Stimulated activated naive CD8-positive, alpha-beta T cell treated with anti-CD3 and anti-CD28 coated beads, Interleukin-15, Interleukin-2, amounts not matched to agents 100 U/mL and 50 U/mL, for 24 hours (primary cell): ENCODE data around the gene DPYSL3.

Source experiments
- ATAC-seq: fragments of 150-1000 bp; cut with Tn5 transposase; one replicate; pipeline ENCODE4 v1.10.0; 2021
- DNase-seq: peaks from one replicate; pipeline ENCODE4 v3.0.0; 2021

Gene DPYSL3

GRCh38 chr5:147472664-147473475 lies 37.0 kb downstream of the DPYSL3 start:
- ATAC-seq (no peak), DNase-seq (no peak)

- DNase-seq (no peak), ATAC-seq (no peak)
Measured at GRCh38 chr5:147467973-147468508, 41.8 kb downstream of the DPYSL3 start.

- ATAC-seq = no peak
Measured at GRCh38 chr5:147466360-147466980, 43.4 kb downstream of the DPYSL3 start.

GRCh38 chr5:147465747-147466146 lies 44.1 kb downstream of the DPYSL3 start:
- no peak for DNase-seq
- ATAC-seq = no peak

More at GRCh38 chr5:147466360-147466980, 43.4 kb downstream of the DPYSL3 start:
- no peak for DNase-seq

GRCh38 chr5:147464211-147464610 lies 45.7 kb downstream of the DPYSL3 start:
- DNase-seq (no peak), ATAC-seq (no peak)

- ATAC-seq = no peak
- no peak for DNase-seq
Measured at GRCh38 chr5:147461915-147462314, 48.0 kb downstream of the DPYSL3 start.

- ATAC-seq (no peak), DNase-seq (no peak)
Measured at GRCh38 chr5:147460380-147460779, 49.5 kb downstream of the DPYSL3 start.

GRCh38 chr5:147458581-147458980 lies 51.3 kb downstream of the DPYSL3 start:
- no peak for ATAC-seq
- no peak for DNase-seq

- ATAC-seq (no peak), DNase-seq (no peak)
Measured at GRCh38 chr5:147455822-147456450, 53.9 kb downstream of the DPYSL3 start.

- ATAC-seq = no peak
- DNase-seq = no peak
Measured at GRCh38 chr5:147454996-147455677, 54.7 kb downstream of the DPYSL3 start.

GRCh38 chr5:147453875-147454814 lies 55.7 kb downstream of the DPYSL3 start:
- DNase-seq (peak; percentile 84), ATAC-seq (peak; percentile 77)

- no peak for ATAC-seq
- no peak for DNase-seq
Measured at GRCh38 chr5:147452165-147452811, 57.6 kb downstream of the DPYSL3 start.

- DNase-seq (no peak), ATAC-seq (no peak)
Measured at GRCh38 chr5:147451193-147451592, 58.7 kb downstream of the DPYSL3 start.

GRCh38 chr5:147450606-147451005 lies 59.3 kb downstream of the DPYSL3 start:
- no peak for ATAC-seq
- DNase-seq = no peak

GRCh38 chr5:147448766-147449165 lies 61.1 kb downstream of the DPYSL3 start:
- DNase-seq (no peak), ATAC-seq (no peak)

- ATAC-seq (no peak), DNase-seq (no peak)
Measured at GRCh38 chr5:147446523-147446922, 63.3 kb downstream of the DPYSL3 start.

GRCh38 chr5:147445917-147446316 lies 64.0 kb downstream of the DPYSL3 start:
- DNase-seq = no peak
- no peak for ATAC-seq

GRCh38 chr5:147445090-147445489 lies 64.8 kb downstream of the DPYSL3 start:
- no peak for DNase-seq
- ATAC-seq = no peak

GRCh38 chr5:147442224-147442623 lies 67.6 kb downstream of the DPYSL3 start:
- DNase-seq = no peak
- ATAC-seq = no peak

- ATAC-seq (no peak), DNase-seq (no peak)
Measured at GRCh38 chr5:147441191-147441695, 68.6 kb downstream of the DPYSL3 start.
